ENCODE results near the gene POLDIP3. TPM values are rescaled to one million over a fixed set of nuclear protein-coding genes. Genes with fewer than 3 reads are reported as not detected.
"Not testable (repeated sequence)": the region's sequence is repeated elsewhere in the genome, so short reads cannot be mapped to it uniquely, and the experiment has no call there.

The POLDIP3 gene
- total RNA-seq, 1 donor from 2014 or later = 34.9 TPM

DNA sequence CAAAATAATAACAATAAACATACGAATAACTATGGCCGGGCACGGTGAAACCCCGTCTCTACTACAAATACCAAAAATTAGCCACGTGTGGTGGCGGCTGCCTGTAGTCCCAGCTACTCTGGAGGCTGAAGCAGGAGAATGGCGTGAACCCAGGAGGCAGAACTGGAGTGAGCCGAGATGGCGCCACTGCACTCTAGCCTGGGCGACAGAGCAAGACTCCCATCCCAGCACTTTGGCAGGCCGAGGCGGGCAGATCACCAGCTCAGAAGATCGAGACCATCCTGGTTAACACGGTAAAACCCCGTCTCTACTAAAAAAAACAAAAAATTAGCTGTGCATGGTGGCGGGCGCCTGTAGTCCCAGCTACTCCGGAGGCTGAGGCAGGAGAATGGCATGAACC lies 78.0 kb downstream of the POLDIP3 start:
- intact Hi-C loops (cut with DNase I); DNase-seq (ENCODE audit: low spot score): not testable (repeated sequence)

DNA sequence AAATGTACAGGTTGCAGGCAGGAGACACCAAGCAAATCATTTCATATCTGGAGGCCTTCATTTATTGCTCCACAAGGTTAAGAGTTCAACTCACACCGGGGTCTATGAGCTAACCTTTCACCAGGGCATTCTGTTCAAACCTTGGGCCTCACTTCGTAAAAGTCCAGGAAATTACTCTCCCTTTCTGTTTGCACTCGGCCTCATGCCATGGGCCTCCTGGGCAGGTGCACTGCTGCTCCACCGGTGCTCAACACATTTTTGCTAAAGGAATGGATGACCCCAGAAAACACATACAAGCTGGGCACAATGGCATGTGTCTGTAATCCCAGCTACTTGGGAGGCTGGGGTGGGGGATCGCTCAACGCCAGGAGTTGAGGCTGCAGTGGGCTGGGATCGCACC lies 78.5 kb downstream of the POLDIP3 start:
- intact Hi-C loops (cut with DNase I) = no loop called here
- no peak for DNase-seq (ENCODE audit: low spot score)

DNA sequence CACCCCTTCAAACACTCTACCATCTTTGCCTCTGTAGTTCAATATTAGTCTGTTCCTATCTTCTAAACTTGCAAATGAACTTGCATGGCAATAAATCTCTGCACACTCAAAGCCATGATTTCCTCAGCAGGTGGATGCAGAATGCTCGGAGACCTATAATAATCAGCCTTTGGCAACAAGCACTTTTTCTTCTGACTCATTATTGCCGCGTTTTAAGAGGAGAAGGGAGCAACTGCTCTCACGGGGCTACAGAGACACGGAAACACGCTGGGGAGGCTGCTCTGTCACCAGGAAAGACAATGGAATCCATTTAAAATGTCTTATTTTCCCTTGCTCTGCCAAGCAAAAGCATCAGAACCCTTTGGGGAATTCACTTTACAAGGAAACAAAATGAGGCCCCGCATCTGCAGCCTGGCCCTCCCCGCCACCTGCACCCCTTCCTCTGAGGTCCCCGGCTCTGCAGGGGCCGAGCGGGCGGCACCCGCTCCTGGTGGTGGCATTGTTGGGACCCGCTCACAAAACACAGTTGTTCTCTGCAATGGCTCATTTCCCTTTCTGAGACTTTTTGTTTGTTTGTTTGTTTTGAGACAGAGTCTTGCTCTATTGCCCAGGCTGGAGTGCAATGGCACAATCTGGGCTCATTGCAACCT lies 79.5 kb downstream of the POLDIP3 start:
- intact Hi-C loops (cut with DNase I); DNase-seq (ENCODE audit: low spot score): not testable (repeated sequence)

Other genes starting within 250 kb of the POLDIP3 start
- gene NFAM1, start 182.5 kb downstream of the POLDIP3 start, total RNA-seq = 1.5 TPM
- 25.5 TPM for gene RRP7A, start 95.1 kb downstream of the POLDIP3 start, total RNA-seq
- 1.9 TPM for gene SERHL2, start 60.9 kb downstream of the POLDIP3 start, total RNA-seq
- gene ATP5MGL, start 25.7 kb upstream of the POLDIP3 start, total RNA-seq = 0.51 TPM
- 428 TPM for gene CYB5R3, start 34.5 kb upstream of the POLDIP3 start, total RNA-seq
- gene A4GALT, start 106.0 kb upstream of the POLDIP3 start, total RNA-seq = 97.7 TPM
- 32.5 TPM for gene ARFGAP3, start 242.4 kb upstream of the POLDIP3 start, total RNA-seq